HG03558 (cell line): ENCODE measurements around the gene OSBPL8.
"Not testable (repeated sequence)": the region's sequence is repeated elsewhere in the genome, so short reads cannot be mapped to it uniquely, and the experiment has no call there.

Source experiments
- ATAC-seq: cut with Tn5 transposase; IDR thresholded peaks from one replicate; pipeline ENCODE4 v1.9.1; 2021; ENCODE audit warnings: moderate number of reproducible peaks; ENCODE audit not compliant: unreplicated experiment; ENCODE audit errors: extremely low read depth

The OSBPL8 gene

GRCh38 chr12:76530516-76530915, 29.1 kb downstream of the OSBPL8 start:
- ATAC-seq: no peak

GRCh38 chr12:76529226-76529918, 30.2 kb downstream of the OSBPL8 start:
- ATAC-seq: no peak

- no peak for ATAC-seq
Observed at GRCh38 chr12:76523408-76523807, 36.2 kb downstream of the OSBPL8 start.

GRCh38 chr12:76520348-76520747, 39.2 kb downstream of the OSBPL8 start:
- no peak for ATAC-seq

- no peak for ATAC-seq
Observed at GRCh38 chr12:76519538-76519937, 40.0 kb downstream of the OSBPL8 start.

- ATAC-seq: no peak
Observed at GRCh38 chr12:76518699-76519098, 40.9 kb downstream of the OSBPL8 start.

GRCh38 chr12:76515271-76515670, 44.3 kb downstream of the OSBPL8 start:
- no peak for ATAC-seq

- ATAC-seq: not testable (repeated sequence)
Observed at GRCh38 chr12:76511116-76511716, 48.4 kb downstream of the OSBPL8 start.

GRCh38 chr12:76508128-76508980, 51.2 kb downstream of the OSBPL8 start:
- ATAC-seq: no peak

GRCh38 chr12:76506149-76506548, 53.4 kb downstream of the OSBPL8 start:
- no peak for ATAC-seq

- ATAC-seq: no peak
Observed at GRCh38 chr12:76505050-76505449, 54.5 kb downstream of the OSBPL8 start.

- no peak for ATAC-seq
Observed at GRCh38 chr12:76504606-76505005, 55.0 kb downstream of the OSBPL8 start.

GRCh38 chr12:76503957-76504356, 55.6 kb downstream of the OSBPL8 start:
- no peak for ATAC-seq

GRCh38 chr12:76501390-76501789, 58.2 kb downstream of the OSBPL8 start:
- ATAC-seq: no peak

GRCh38 chr12:76499136-76499535, 60.4 kb downstream of the OSBPL8 start:
- ATAC-seq: not testable (repeated sequence)

- no peak for ATAC-seq
Observed at GRCh38 chr12:76495556-76495955, 64.0 kb downstream of the OSBPL8 start.

GRCh38 chr12:76491292-76491691, 68.3 kb downstream of the OSBPL8 start:
- no peak for ATAC-seq

- no peak for ATAC-seq
Observed at GRCh38 chr12:76490763-76491162, 68.8 kb downstream of the OSBPL8 start.

GRCh38 chr12:76489737-76490136, 69.8 kb downstream of the OSBPL8 start:
- no peak for ATAC-seq

GRCh38 chr12:76486011-76486410, 73.6 kb downstream of the OSBPL8 start:
- no peak for ATAC-seq

- no peak for ATAC-seq
Observed at GRCh38 chr12:76480796-76481195, 78.8 kb downstream of the OSBPL8 start.
